Parathyroid adenoma (tissue), 2 donors: ENCODE results near the gene SCN5A.

Source experiments
- H2AFZ ChIP-seq: fragments of 300-600 bp; sonication (generic); one replicate; pipeline ENCODE4 v1.7.0; 2017; ENCODE audit warnings: antibody characterized with exemption, mild to moderate bottlenecking
- H3K27ac ChIP-seq: fragments of 300-600 bp; sonication (generic); one replicate; pipeline ENCODE4 v1.7.0; 2017
- H3K27me3 ChIP-seq: fragments of 300-600 bp; sonication (generic); one replicate; pipeline ENCODE4 v1.7.0; 2017; ENCODE audit warnings: low read length; ENCODE audit not compliant: control insufficient read depth, insufficient read depth
- H3K36me3 ChIP-seq: fragments of 300-600 bp; sonication (generic); one replicate; pipeline ENCODE4 v1.7.0; 2017; ENCODE audit warnings: low read length; ENCODE audit not compliant: control insufficient read depth, insufficient read depth
- H3K4me1 ChIP-seq: fragments of 300-600 bp; sonication (generic); one replicate; pipeline ENCODE4 v1.7.0; 2017; ENCODE audit warnings: control low read depth
- H3K4me2 ChIP-seq: fragments of 300-600 bp; sonication (generic); one replicate; pipeline ENCODE4 v1.7.0; 2017; ENCODE audit warnings: low read length
- H3K4me3 ChIP-seq: fragments of 300-600 bp; sonication (generic); one replicate; pipeline ENCODE4 v1.7.0; 2017; ENCODE audit warnings: low read depth, low read length
- H3K79me2 ChIP-seq: fragments of 300-600 bp; sonication (generic); one replicate; pipeline ENCODE4 v1.7.0; 2017; ENCODE audit warnings: control low read depth
- H3K9ac ChIP-seq: fragments of 300-600 bp; sonication (generic); one replicate; pipeline ENCODE4 v1.7.0; 2017; ENCODE audit warnings: mild to moderate bottlenecking
- H3K9me3 ChIP-seq: fragments of 300-600 bp; sonication (generic); one replicate; pipeline ENCODE4 v1.7.0; 2017; ENCODE audit warnings: low read length; ENCODE audit not compliant: control insufficient read depth
- CTCF ChIP-seq: fragments of 300-600 bp; sonication (generic); IDR thresholded peaks from one replicate; pipeline ENCODE4 v1.7.0; 2017; ENCODE audit warnings: antibody characterized with exemption, mild to moderate bottlenecking
- donor health status: primary hyperparathyroidism.

Gene SCN5A

DNA sequence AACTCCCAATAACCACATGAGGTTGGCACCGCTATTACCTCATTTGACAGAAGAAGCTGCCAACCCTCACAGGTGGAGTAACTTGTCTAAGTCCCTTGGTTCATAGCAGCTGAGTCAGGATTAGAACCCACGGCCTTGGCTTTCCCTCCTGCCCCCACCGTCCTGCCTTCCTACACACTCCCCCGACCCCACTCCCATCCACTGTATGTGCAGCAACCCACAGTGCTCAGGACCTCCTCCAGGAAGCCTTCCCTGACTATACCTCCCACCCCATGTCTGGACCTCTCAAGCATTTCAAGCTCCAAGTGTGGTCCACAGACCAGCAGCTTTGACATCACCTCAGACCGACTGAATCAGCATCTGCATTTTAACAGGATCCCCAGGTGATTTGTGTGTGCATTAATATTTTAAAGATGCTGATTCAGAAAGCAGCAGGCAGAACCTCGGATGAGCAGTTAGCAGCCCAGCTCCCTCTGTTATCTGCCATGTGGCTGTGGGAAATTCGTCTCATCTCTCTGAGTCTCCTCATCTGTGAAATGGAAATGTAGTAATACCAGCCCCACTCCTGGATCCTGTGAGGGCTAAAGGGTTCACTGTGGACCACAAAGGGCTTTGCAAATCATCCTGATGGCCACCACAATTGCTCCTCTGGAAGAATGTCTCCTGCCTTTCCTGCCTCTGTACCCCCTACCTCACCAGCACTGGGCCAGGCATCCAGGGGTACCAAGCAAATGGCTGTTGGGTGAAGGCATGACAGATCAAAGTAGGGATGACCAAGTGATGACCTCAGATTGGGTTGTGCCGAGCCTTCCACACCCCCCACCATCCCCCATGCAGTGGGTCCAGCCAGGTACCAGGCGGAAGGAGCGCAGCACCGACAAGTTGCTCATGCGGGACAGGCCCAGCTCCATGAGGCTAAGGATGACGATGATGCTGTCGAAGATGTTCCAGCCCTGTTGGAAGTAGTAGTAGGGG is 62.7 kb downstream of the SCN5A start:
- no peak overlapping the region for H3K4me2 ChIP-seq

GRCh38 chr3:38585791-38586420 is 63.6 kb downstream of the SCN5A start:
- Histone ChIP-seq H3K4me1 (no peaks in the 10 kb centered on the region), H3K27me3 (no peaks in the 10 kb centered on the region), H3K27ac (no peak overlapping the region), H3K4me2 (no peak overlapping the region), H3K4me3 (no peak overlapping the region), H3K36me3 (no peaks in the 10 kb centered on the region), H2AFZ (no peak overlapping the region), H3K9me3 (no peaks in the 10 kb centered on the region), H3K79me2 (no peaks in the 10 kb centered on the region), H3K9ac (no peak overlapping the region)
- no peak for TF ChIP-seq CTCF

More for the DNA sequence above, 62.7 kb downstream of the SCN5A start:
- H2AFZ ChIP-seq, result no peak overlapping the region
- H3K4me3 ChIP-seq, result no peak overlapping the region
- no peak for TF ChIP-seq CTCF
- H3K4me1 ChIP-seq, result no peaks in the 10 kb centered on the region
- H3K27me3 ChIP-seq, result no peaks in the 10 kb centered on the region
- no peak overlapping the region for H3K9ac ChIP-seq
- no peaks in the 10 kb centered on the region for H3K79me2 ChIP-seq
- no peaks in the 10 kb centered on the region for H3K36me3 ChIP-seq
- H3K27ac ChIP-seq, result no peak overlapping the region
- H3K9me3 ChIP-seq, result no peaks in the 10 kb centered on the region

- no peak overlapping the region for H3K9ac ChIP-seq
- no peak for TF ChIP-seq CTCF
- H3K4me2 ChIP-seq, result no peak overlapping the region
- H3K4me1 ChIP-seq, result no peaks in the 10 kb centered on the region
- H3K36me3 ChIP-seq, result no peaks in the 10 kb centered on the region
- H3K27me3 ChIP-seq, result no peaks in the 10 kb centered on the region
- no peaks in the 10 kb centered on the region for H3K79me2 ChIP-seq
- H3K9me3 ChIP-seq, result no peaks in the 10 kb centered on the region
- H3K27ac ChIP-seq, result no peak overlapping the region
- no peak overlapping the region for H3K4me3 ChIP-seq
- no peak overlapping the region for H2AFZ ChIP-seq
Measured at GRCh38 chr3:38583688-38584087, 65.8 kb downstream of the SCN5A start.

DNA sequence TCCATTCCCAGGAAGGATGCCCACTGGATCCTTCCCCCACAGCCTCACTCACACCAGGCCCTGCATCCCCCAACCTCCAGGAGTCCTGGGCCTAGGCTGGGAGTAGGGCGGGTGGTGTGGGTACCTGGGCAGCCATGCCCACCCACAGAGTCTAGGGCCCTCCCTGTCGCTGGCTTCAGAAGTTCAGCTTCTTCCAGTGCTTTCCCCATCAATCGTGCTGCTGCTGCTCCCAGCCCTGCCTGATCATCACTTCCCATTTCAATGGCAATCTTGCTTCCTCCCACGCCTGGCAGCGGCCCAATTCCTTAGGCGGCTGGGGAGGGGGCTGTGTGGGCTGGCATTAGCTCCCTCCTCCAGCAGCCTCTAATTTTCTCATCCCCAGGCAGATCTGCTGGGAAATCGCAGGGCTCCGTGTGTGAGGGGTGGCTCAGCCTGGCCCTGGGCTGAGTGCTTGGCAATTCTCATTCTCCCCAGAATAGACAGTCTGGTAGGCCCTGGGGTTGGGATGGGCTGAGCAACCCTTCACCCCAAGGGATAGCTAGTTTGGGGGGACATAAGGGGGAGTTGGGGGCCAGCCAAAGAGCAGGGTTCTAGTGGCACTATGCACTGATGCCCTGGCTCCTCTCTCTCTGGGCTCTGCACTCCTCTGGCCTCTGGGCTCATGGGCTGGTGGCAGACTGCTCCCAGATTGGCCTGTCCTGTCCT is 66.4 kb downstream of the SCN5A start:
- H3K27me3 ChIP-seq, result no peaks in the 10 kb centered on the region
- H3K4me2 ChIP-seq, result no peak overlapping the region
- H3K9me3 ChIP-seq, result no peaks in the 10 kb centered on the region
- H2AFZ ChIP-seq, result no peak overlapping the region
- no peak overlapping the region for H3K4me3 ChIP-seq
- no peak for TF ChIP-seq CTCF
- no peaks in the 10 kb centered on the region for H3K36me3 ChIP-seq
- no peak overlapping the region for H3K27ac ChIP-seq
- H3K79me2 ChIP-seq, result no peaks in the 10 kb centered on the region
- H3K9ac ChIP-seq, result no peak overlapping the region
- no peaks in the 10 kb centered on the region for H3K4me1 ChIP-seq
